Neutrophil (primary cell): ENCODE data around the gene JARID2.

Experiments
- H3K27ac ChIP-seq: fragments of 200-600 bp; sonication (generic); 2 replicates; pipeline ENCODE4 v1.5.1; 2016; ENCODE audit warnings: mild to moderate bottlenecking, moderate library complexity
- H3K27me3 ChIP-seq: fragments of 200-600 bp; sonication (generic); 2 replicates; pipeline ENCODE4 v1.6.0; 2016; ENCODE audit warnings: mild to moderate bottlenecking
- H3K36me3 ChIP-seq: fragments of 200-600 bp; sonication (generic); 2 replicates; pipeline ENCODE4 v1.5.1; 2017
- H3K4me1 ChIP-seq, 2 experiments: fragments of 200-600 bp in 1 of 2; sonication (generic) in 1 of 2; 1 replicate in 1 of 2; 2 replicates in 1 of 2; pipeline versions ENCODE4 v1.5.1 to v1.6.1; 2013 to 2016; ENCODE audit warnings: low read depth in 1 of 2, low read length in 1 of 2, mild to moderate bottlenecking in 1 of 2, moderate library complexity in 1 of 2; ENCODE audit not compliant: control insufficient read depth in 1 of 2, insufficient read depth in 1 of 2
- H3K4me3 ChIP-seq, 2 experiments: fragments of 200-600 bp in 1 of 2; sonication (generic) in 1 of 2; 1 replicate in 1 of 2; 2 replicates in 1 of 2; pipeline ENCODE4 v1.5.1; 2013 to 2016; ENCODE audit warnings: low read depth in 1 of 2, low read length in 1 of 2, mild to moderate bottlenecking in 1 of 2, moderate library complexity in 1 of 2
- H3K9me3 ChIP-seq: fragments of 200-600 bp; sonication (generic); 2 replicates; pipeline ENCODE4 v1.5.1; 2016
- CTCF ChIP-seq: fragments of 200-600 bp; sonication (generic); IDR thresholded peaks from 2 replicates; pipeline ENCODE4 v1.5.1; 2016; ENCODE audit warnings: antibody characterized with exemption

JARID2 gene

GRCh38 chr6:15385521-15385920 is 139.7 kb downstream of the JARID2 start:
- Histone ChIP-seq H3K4me1 (peaks cover 15 to 35% of the 10 kb centered on the region in 2 experiments), H3K9me3 (no peaks in the 10 kb centered on the region)

DNA sequence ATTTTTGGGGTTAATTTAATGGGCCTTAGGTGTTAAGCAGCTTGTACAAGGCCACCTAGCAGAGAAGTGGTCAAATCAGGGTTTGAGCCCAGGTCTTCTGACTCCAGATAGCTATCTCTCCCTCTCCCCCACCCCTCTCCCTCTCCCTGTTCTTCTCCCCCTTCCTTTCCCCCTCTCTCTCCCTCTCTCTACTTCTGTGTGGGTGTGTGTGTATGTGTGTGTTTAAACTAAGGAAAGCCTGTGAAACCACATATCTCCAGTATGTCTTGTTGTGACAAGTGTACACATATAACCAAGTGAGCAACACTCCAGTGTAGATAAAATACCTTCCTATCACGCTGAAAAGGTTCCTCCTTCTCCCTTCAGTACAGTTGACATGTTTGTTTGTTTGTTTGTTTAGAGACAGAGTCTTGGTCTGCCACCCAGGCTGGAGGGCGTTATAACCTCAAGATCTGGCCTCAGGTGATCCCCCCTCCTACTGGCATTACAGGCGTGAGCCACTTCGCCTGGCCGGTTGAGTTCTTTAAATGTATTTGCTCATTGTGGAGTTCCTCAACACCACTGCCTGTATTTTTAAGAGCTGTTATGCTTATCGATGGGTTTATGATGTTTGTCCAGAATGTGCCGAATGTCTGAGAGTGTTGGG is 140.4 kb downstream of the JARID2 start:
- peaks cover 9% of the 10 kb centered on the region for H3K36me3 ChIP-seq
- peaks cover 16 to 41% of the 10 kb centered on the region in 2 experiments for H3K4me1 ChIP-seq
- no peak for TF ChIP-seq CTCF
- H3K4me3 ChIP-seq, result no peak overlapping the region
- H3K27ac ChIP-seq, result peak overlapping the region; percentile 35
- H3K9me3 ChIP-seq, result no peaks in the 10 kb centered on the region
- H3K27me3 ChIP-seq, result no peaks in the 10 kb centered on the region

More at GRCh38 chr6:15385521-15385920, 139.7 kb downstream of the JARID2 start:
- Histone ChIP-seq H3K36me3 (peaks cover 2% of the 10 kb centered on the region), H3K4me3 (no peak overlapping the region), H3K27me3 (no peaks in the 10 kb centered on the region), H3K27ac (no peak overlapping the region)
- no peak for TF ChIP-seq CTCF

GRCh38 chr6:15386756-15387112 is 140.9 kb downstream of the JARID2 start:
- Histone ChIP-seq H3K4me1 (peaks cover 16 to 41% of the 10 kb centered on the region in 2 experiments), H3K27ac (no peak overlapping the region), H3K9me3 (no peaks in the 10 kb centered on the region), H3K36me3 (peaks cover 11% of the 10 kb centered on the region), H3K4me3 (no peak overlapping the region), H3K27me3 (no peaks in the 10 kb centered on the region)
- TF ChIP-seq CTCF, result no peak

GRCh38 chr6:15387118-15387517 is 141.2 kb downstream of the JARID2 start:
- no peak for TF ChIP-seq CTCF
- no peaks in the 10 kb centered on the region for H3K9me3 ChIP-seq
- no peak overlapping the region for H3K4me3 ChIP-seq
- no peak overlapping the region for H3K27ac ChIP-seq
- peaks cover 16 to 41% of the 10 kb centered on the region in 2 experiments for H3K4me1 ChIP-seq
- peaks cover 11% of the 10 kb centered on the region for H3K36me3 ChIP-seq
- no peaks in the 10 kb centered on the region for H3K27me3 ChIP-seq

GRCh38 chr6:15389084-15389764 is 143.4 kb downstream of the JARID2 start:
- peak overlapping the region; percentile 52 for H3K27ac ChIP-seq
- TF ChIP-seq CTCF, result no peak
- no peaks in the 10 kb centered on the region for H3K9me3 ChIP-seq
- peaks cover 16 to 49% of the 10 kb centered on the region in 2 experiments for H3K4me1 ChIP-seq
- no peaks in the 10 kb centered on the region for H3K27me3 ChIP-seq
- no peak overlapping the region for H3K4me3 ChIP-seq
- H3K36me3 ChIP-seq, result peaks cover 11% of the 10 kb centered on the region
